NCI-H1092 (cell line): ENCODE data around the gene ARHGAP9.

Experiments used
- DNase-seq: peaks from one replicate; lab custom pipeline; 2025; lab: John Stamatoyannopoulos, UW

Gene ARHGAP9

GRCh38 chr12:57491393-57492280 is 12.0 kb upstream of the ARHGAP9 start:
- no peak for DNase-seq

GRCh38 chr12:57490126-57490525 is 10.5 kb upstream of the ARHGAP9 start:
- DNase-seq: no peak

GRCh38 chr12:57489157-57489641 is 9.5 kb upstream of the ARHGAP9 start:
- DNase-seq: no peak

- DNase-seq: no peak
These were observed 8.9 kb upstream of the ARHGAP9 start for GRCh38 chr12:57488402-57489156.

GRCh38 chr12:57487597-57488401 is 8.1 kb upstream of the ARHGAP9 start, which contains the start of gene MARS1:
MARS1 (plus strand) TSS chr12:57488068; CDS start chr12:57488091, 23 bp downstream.
- peak; percentile 89 for DNase-seq

- no peak for DNase-seq
These were observed 7.5 kb upstream of the ARHGAP9 start for GRCh38 chr12:57487055-57487596.

GRCh38 chr12:57485695-57486094 is 6.0 kb upstream of the ARHGAP9 start:
- no peak for DNase-seq

- no peak for DNase-seq
These were observed 3.8 kb upstream of the ARHGAP9 start for GRCh38 chr12:57483466-57483865.

- DNase-seq: no peak
These were observed 2.0 kb upstream of the ARHGAP9 start for GRCh38 chr12:57481671-57482070.

GRCh38 chr12:57479043-57479375 is 657 bp downstream of the ARHGAP9 start:
- no peak for DNase-seq

- DNase-seq: no peak
These were observed 1.7 kb downstream of the ARHGAP9 start for GRCh38 chr12:57477710-57478681.

- DNase-seq: no peak
These were observed 2.5 kb downstream of the ARHGAP9 start for GRCh38 chr12:57476993-57477709.

- no peak for DNase-seq
These were observed 3.3 kb downstream of the ARHGAP9 start for GRCh38 chr12:57476162-57476992.

- no peak for DNase-seq
These were observed 4.2 kb downstream of the ARHGAP9 start for GRCh38 chr12:57475271-57476161.

GRCh38 chr12:57474862-57475261 is 4.8 kb downstream of the ARHGAP9 start:
- DNase-seq: no peak

- no peak for DNase-seq
These were observed 5.2 kb downstream of the ARHGAP9 start for GRCh38 chr12:57474430-57474829.

- DNase-seq: no peak
These were observed 5.8 kb downstream of the ARHGAP9 start for GRCh38 chr12:57473886-57474285.

GRCh38 chr12:57473392-57473791 is 6.3 kb downstream of the ARHGAP9 start:
- no peak for DNase-seq
